GM12878 (cell line): Measurements from ENCODE around the gene CPSF3. TPM values are rescaled to one million over a fixed set of nuclear protein-coding genes. Genes with fewer than 3 reads are reported as not detected.

Source experiments
- ATAC-seq: fragments of 200-7000 bp; cut with Tn5 transposase; 3 replicates; pipeline ENCODE4 v1.9.1; 2020; ENCODE audit warnings: mild to moderate bottlenecking, moderate library complexity
- BruUV-seq: library from RNA; stranded (reverse); fragments of 400-500 nt; replicated peaks from 2 replicates; lab custom pipeline; 2021; lab: Mats Ljungman, UMichigan
- CTCF ChIA-PET: fragments of 300-600 bp; sonication (Branson Sonifier 250); formaldehyde crosslinking; extraction: SDS; loops from one replicate; lab custom pipeline; 2021; ENCODE audit warnings: inconsistent platforms; lab: Yijun Ruan, JAX
- POLR2A ChIA-PET: fragments of 350-600 bp; formaldehyde crosslinking; extraction: SDS; loops from one replicate; lab custom pipeline; 2021; ENCODE audit warnings: inconsistent platforms; lab: Charles Lee
- RAD21 ChIA-PET: fragments of 300-600 bp; sonication (Branson Sonifier 250); formaldehyde crosslinking; loops from one replicate; lab custom pipeline; 2023; ENCODE audit warnings: antibody characterized with exemption; ENCODE audit not compliant: unreplicated experiment; lab: Charles Lee
- SMC1A ChIA-PET: fragments of 300-600 bp; sonication (Branson Sonifier 250); formaldehyde crosslinking; loops from one replicate; lab custom pipeline; 2023; ENCODE audit not compliant: unreplicated experiment, uncharacterized antibody; lab: Charles Lee
- DNase-seq: peaks from one replicate; pipeline ENCODE4 v3.0.0-alpha.2; 2011; ENCODE audit warnings: low read depth, low spot score
- FAIRE-seq: peaks from 3 replicates; lab custom pipeline; 2011; peaks lifted over from hg19 to GRCh38; lab: Jason Lieb, UNC
- H2AFZ ChIP-seq: 2 replicates; pipeline ENCODE4 v1.6.0; 2011; ENCODE audit warnings: low read depth, low read length, control low read depth; ENCODE audit not compliant: control insufficient read depth
- H3K27ac ChIP-seq: 2 replicates; pipeline ENCODE4 v1.5.1; 2011; ENCODE audit warnings: control low read depth; ENCODE audit not compliant: control insufficient read depth, insufficient read depth
- H3K27me3 ChIP-seq, 2 experiments: replicated peaks in 1 of 2; 2 replicates each; pipeline versions ENCODE4 v1.6.0 to v1.6.1; 2011; ENCODE audit warnings: low read length in 1 of 2; ENCODE audit not compliant: control insufficient read depth in 2 of 2, insufficient read depth in 2 of 2
- H3K36me3 ChIP-seq, 2 experiments: 2 replicates each; pipeline ENCODE4 v1.5.1; 2011; ENCODE audit warnings: low read length in 1 of 2; ENCODE audit not compliant: control insufficient read depth in 2 of 2, insufficient read depth in 2 of 2
- H3K4me1 ChIP-seq: 2 replicates; pipeline ENCODE4 v1.6.1; 2011; ENCODE audit warnings: mild to moderate bottlenecking, low read length, moderate library complexity, mixed read lengths; ENCODE audit not compliant: control insufficient read depth, insufficient read depth
- H3K4me2 ChIP-seq: 2 replicates; pipeline ENCODE4 v1.6.0; 2011; ENCODE audit warnings: control low read depth; ENCODE audit not compliant: control insufficient read depth, insufficient read depth
- H3K4me3 ChIP-seq: fragments of 200-600 bp; sonication (generic); 2 replicates; pipeline ENCODE4 v1.5.1; 2016
- H3K79me2 ChIP-seq: 2 replicates; pipeline ENCODE4 v1.6.0; 2011; ENCODE audit warnings: low read length; ENCODE audit not compliant: control insufficient read depth, insufficient read depth
- H3K9ac ChIP-seq: 2 replicates; pipeline ENCODE4 v1.8.0; 2011; ENCODE audit warnings: low read length, control low read depth, mixed read lengths; ENCODE audit not compliant: control insufficient read depth, insufficient read depth
- H3K9me3 ChIP-seq: replicated peaks from 3 replicates; pipeline ENCODE4 v1.5.1; 2011; ENCODE audit warnings: mild to moderate bottlenecking, low read length; ENCODE audit not compliant: control insufficient read depth, insufficient read depth
- H4K20me1 ChIP-seq: 2 replicates; pipeline ENCODE4 v1.6.0; 2011; ENCODE audit not compliant: control insufficient read depth, insufficient read depth
- EGR1 ChIP-seq, 2 experiments: IDR thresholded peaks; 1 replicate in 1 of 2; 2 replicates in 1 of 2; pipeline ENCODE4 v1.6.1; 2011 to 2012; ENCODE audit warnings: low read depth in 2 of 2, low read length in 2 of 2, borderline replicate concordance in 1 of 2, mild to moderate bottlenecking in 1 of 2, moderate library complexity in 1 of 2
- ELK1 ChIP-seq: IDR thresholded peaks from 2 replicates; pipeline ENCODE4 v1.6.1; 2012; ENCODE audit warnings: low read depth, low read length, improper control_type of control experiment
- EZH2 ChIP-seq: IDR thresholded peaks from 2 replicates; pipeline ENCODE4 v1.6.1; 2012; ENCODE audit warnings: low read depth, mild to moderate bottlenecking, control low read depth, inconsistent platforms, low read length, borderline replicate concordance; ENCODE audit not compliant: control insufficient read depth
- JUND ChIP-seq: IDR thresholded peaks from 2 replicates; pipeline ENCODE4 v1.6.1; 2012; ENCODE audit warnings: low read depth, mild to moderate bottlenecking, low read length, improper control_type of control experiment, moderate library complexity
- LARP7 ChIP-seq: fragments of 450-650 bp; IDR thresholded peaks from 2 replicates; pipeline ENCODE4 v1.6.1; 2017; ENCODE audit warnings: mild to moderate bottlenecking
- MTA3 ChIP-seq: IDR thresholded peaks from 2 replicates; pipeline ENCODE4 v1.6.1; 2012; ENCODE audit warnings: low read length, inconsistent platforms, borderline replicate concordance
- RAD51 ChIP-seq: fragments of 450-650 bp; IDR thresholded peaks from 2 replicates; pipeline ENCODE4 v1.6.1; 2016; ENCODE audit warnings: moderate library complexity, mild to moderate bottlenecking, inconsistent platforms
- RB1 ChIP-seq: fragments of 450-650 bp; formaldehyde crosslinking; IDR thresholded peaks from 2 replicates; pipeline ENCODE4 v1.6.1; 2017; ENCODE audit warnings: mild to moderate bottlenecking, borderline replicate concordance
- STAT1 ChIP-seq: fragments of 450-650 bp; conservative IDR thresholded peaks from 2 replicates; pipeline ENCODE4 v1.6.1; 2014; ENCODE audit warnings: antibody characterized with exemption, mild to moderate bottlenecking
- ZBTB4 ChIP-seq: fragments of 450-650 bp; formaldehyde crosslinking; IDR thresholded peaks from 2 replicates; pipeline ENCODE4 v1.4.0; 2022; ENCODE audit warnings: mild to moderate bottlenecking, moderate library complexity
- WGBS: methylation state at CpG from one replicate; pipeline ENCODE4 v1.1.6; 2016; ENCODE audit warnings: low lambda C conversion rate; ENCODE audit not compliant: insufficient replicate concordance, insufficient coverage; ENCODE audit errors: missing lambda C conversion rate; 5-methylcytosine and 5-hydroxymethylcytosine counted together
- in situ Hi-C: fragments of 300-500 bp; cut with MboI; formaldehyde crosslinking; loops from 9 replicates; pipeline ENCODE4 v1.14.3; 2018; ENCODE audit warnings: mixed read lengths
- intact Hi-C: fragments of 100-400 bp; cut with micrococcal nuclease; formaldehyde crosslinking; loops from one replicate; pipeline ENCODE4 v1.14.2; 2022; ENCODE audit not compliant: unreplicated experiment
- polyA plus RNA-seq, 11 experiments: library from polyadenylated mRNA; depleted of rRNA in 4 of 11; unstranded in 6 of 11; stranded (reverse) in 5 of 11; fragments of >200 nt; fragmentation: Nextera tagmentation in 4 of 11; fragmentation: Illumina TruSeq in 1 of 11; extraction: Ambion mirVana in 4 of 11; extraction: Trizol in 1 of 11; gene quantifications; 1 replicate in 1 of 11; 2 replicates in 10 of 11; pipeline versions ENCODE4 v1.2.1 to v1.2.3, GENCODE V29; 2011 to 2016; ENCODE audit warnings: inconsistent platforms in 2 of 11, missing spikeins in 2 of 11, low read depth in 1 of 11
- total RNA-seq, 4 experiments: library from RNA; depleted of rRNA in 3 of 4; stranded (reverse); fragments of >200 nt in 3 of 4; fragmentation: Illumina TruSeq in 1 of 4; extraction: Trizol in 1 of 4; gene quantifications; 2 replicates each; pipeline versions ENCODE4 v1.2.1 to v1.2.3, GENCODE V29; 2013 to 2021
- TF ChIP-seq, protein P1 (sequence below): IDR thresholded peaks from 2 replicates; pipeline ENCODE4 v1.6.1; 2011; ENCODE audit warnings: low read depth, low read length, improper control_type of control experiment, borderline replicate concordance
- TF ChIP-seq, protein P2 (sequence below): IDR thresholded peaks from 2 replicates; pipeline ENCODE4 v1.6.1; 2011; ENCODE audit warnings: borderline replicate concordance, low read depth, mild to moderate bottlenecking, moderate library complexity, low read length; ENCODE audit not compliant: insufficient read depth, poor library complexity, severe bottlenecking

CPSF3 gene
- total and polyA plus RNA-seq, 10 of the 15 experiments (the other 5 are each of a cell fraction or from before 2014, with no cell fraction given), result 34.5 to 108 (median 76.1) TPM

DNA sequence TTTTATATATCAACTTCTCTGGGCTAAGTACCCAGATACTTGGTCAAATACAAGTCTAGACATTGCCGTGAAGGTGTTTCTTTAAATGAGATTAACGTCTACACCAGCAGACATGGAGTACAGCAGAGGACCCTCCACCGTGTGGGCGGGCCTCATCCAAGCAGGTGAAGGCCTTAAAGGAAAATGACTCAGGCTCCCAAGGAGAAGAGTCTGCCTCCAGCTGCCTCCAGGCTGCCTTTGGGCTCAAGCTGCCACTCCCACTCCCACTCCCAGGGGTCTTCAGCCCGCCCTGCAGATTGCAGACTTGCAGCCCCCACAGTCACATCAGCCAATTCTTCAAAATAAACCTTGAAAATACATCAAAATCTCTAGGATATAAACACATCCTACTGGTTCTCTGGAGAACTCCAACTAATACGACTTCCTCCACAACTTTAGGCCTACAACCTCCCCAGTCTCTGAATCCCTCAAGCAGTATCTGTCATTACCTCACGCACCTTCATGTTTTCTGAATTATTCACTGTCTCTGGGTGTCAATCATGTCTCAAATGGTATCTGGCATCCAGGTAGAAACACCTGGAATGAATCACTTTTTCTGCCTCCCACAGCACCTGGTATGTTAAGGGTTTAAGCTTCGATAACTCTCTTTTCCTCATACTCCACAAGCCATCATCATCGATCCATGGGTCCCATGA lies 7.0 kb upstream of the CPSF3 start (continued):
- TF ChIP-seq JUND (no peak), RB1 (no peak), RAD51 (no peak), EGR1 (IDR thresholded peaks at IDR 0.05; ENCODE audit: borderline replicate concordance in 1 of 2, low read depth in 2 of 2, low read length in 2 of 2) (no peak)
- TF ChIP-seq, protein P1, sequence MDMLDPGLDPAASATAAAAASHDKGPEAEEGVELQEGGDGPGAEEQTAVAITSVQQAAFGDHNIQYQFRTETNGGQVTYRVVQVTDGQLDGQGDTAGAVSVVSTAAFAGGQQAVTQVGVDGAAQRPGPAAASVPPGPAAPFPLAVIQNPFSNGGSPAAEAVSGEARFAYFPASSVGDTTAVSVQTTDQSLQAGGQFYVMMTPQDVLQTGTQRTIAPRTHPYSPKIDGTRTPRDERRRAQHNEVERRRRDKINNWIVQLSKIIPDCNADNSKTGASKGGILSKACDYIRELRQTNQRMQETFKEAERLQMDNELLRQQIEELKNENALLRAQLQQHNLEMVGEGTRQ, result no peak

GRCh38 chr2:9416962-9417316 lies 6.5 kb upstream of the CPSF3 start:
- Histone ChIP-seq H4K20me1 (no peaks in the 10 kb centered on the region), H3K79me2 (peaks cover 23% of the 10 kb centered on the region), H3K27ac (no peak overlapping the region), H3K36me3 (peaks cover 0 to under 1% of the 10 kb centered on the region in 2 experiments; a peak in 2 of 4 replicates), H3K4me3 (no peak overlapping the region), H3K4me1 (peaks cover 9% of the 10 kb centered on the region), H3K9me3 (no peaks in the 10 kb centered on the region), H3K27me3 (no peaks in the 10 kb centered on the region), H3K4me2 (no peak overlapping the region), H2AFZ (no peak overlapping the region), H3K9ac (no peak overlapping the region)
- ChIA-PET RAD21 (no interaction called here), SMC1A (interaction anchor here (1.3 kb wide), 1 partner anchor 15 kb away, joined by 3 read pairs; no protein-coding TSS in a partner anchor), CTCF (interaction anchor here (0.6 kb wide), 1 partner anchor 14 kb away, joined by 4 read pairs; no protein-coding TSS in a partner anchor), POLR2A (interaction anchor here (0.6 kb wide), 1 partner anchor 134 kb away, joined by 4 read pairs; no protein-coding TSS in a partner anchor)
- ATAC-seq (no peak), DNase-seq (no peak), FAIRE-seq (no peak)
- no TSS peak for BruUV-seq
- 98% methylated on average over 7 of the region's 7 CpGs for WGBS
- intact Hi-C loops (no loop called here), in situ Hi-C loops (no loop called here)
- TF ChIP-seq ZBTB4 (CRISPR knock-in tag) (no peak), MTA3 (no peak), LARP7 (no peak), EZH2 (no peak), STAT1 (no peak), ELK1 (no peak)
- TF ChIP-seq, protein P2, sequence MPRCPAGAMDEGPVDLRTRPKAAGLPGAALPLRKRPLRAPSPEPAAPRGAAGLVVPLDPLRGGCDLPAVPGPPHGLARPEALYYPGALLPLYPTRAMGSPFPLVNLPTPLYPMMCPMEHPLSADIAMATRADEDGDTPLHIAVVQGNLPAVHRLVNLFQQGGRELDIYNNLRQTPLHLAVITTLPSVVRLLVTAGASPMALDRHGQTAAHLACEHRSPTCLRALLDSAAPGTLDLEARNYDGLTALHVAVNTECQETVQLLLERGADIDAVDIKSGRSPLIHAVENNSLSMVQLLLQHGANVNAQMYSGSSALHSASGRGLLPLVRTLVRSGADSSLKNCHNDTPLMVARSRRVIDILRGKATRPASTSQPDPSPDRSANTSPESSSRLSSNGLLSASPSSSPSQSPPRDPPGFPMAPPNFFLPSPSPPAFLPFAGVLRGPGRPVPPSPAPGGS, result no peak
